ENCODE data around the gene PCSK5. TPM values are rescaled to one million over a fixed set of nuclear protein-coding genes. Genes with fewer than 3 reads are reported as not detected.
"Not testable (repeated sequence)": the region's sequence is repeated elsewhere in the genome, so short reads cannot be mapped to it uniquely, and the experiment has no call there.

PCSK5 gene
- total RNA-seq, 1 donor from 2014 or later = 18.3 TPM

GRCh38 chr9:76302947-76303550 is 412.6 kb downstream of the PCSK5 start:
- Mint-ChIP-seq H3K36me3 (ENCODE audit: unreplicated experiment) (no peaks in the 10 kb centered on the region), H3K27me3 (ENCODE audit: unreplicated experiment) (peaks cover 9% of the 10 kb centered on the region), H3K9me3 (ENCODE audit: unreplicated experiment) (no peaks in the 10 kb centered on the region), H3K4me3 (ENCODE audit: unreplicated experiment) (no peak overlapping the region), H3K4me1 (ENCODE audit: unreplicated experiment) (no peaks in the 10 kb centered on the region), H3K27ac (ENCODE audit: unreplicated experiment) (no peak overlapping the region)
- peak; percentile 71 for TF ChIP-seq CTCF (IDR thresholded peaks at IDR 0.05)
- no peak for DNase-seq (ENCODE audit: extremely low spot score, unreplicated experiment)

GRCh38 chr9:76307047-76307446 is 416.6 kb downstream of the PCSK5 start:
- DNase-seq (ENCODE audit: extremely low spot score, unreplicated experiment); H3K9me3 Mint-ChIP-seq (ENCODE audit: unreplicated experiment); H3K4me1 Mint-ChIP-seq (ENCODE audit: unreplicated experiment); H3K27ac Mint-ChIP-seq (ENCODE audit: unreplicated experiment); H3K36me3 Mint-ChIP-seq (ENCODE audit: unreplicated experiment); H3K4me3 Mint-ChIP-seq (ENCODE audit: unreplicated experiment): not testable (repeated sequence)
- TF ChIP-seq CTCF (IDR thresholded peaks at IDR 0.05) = peak; percentile 6
- H3K27me3 Mint-ChIP-seq (ENCODE audit: unreplicated experiment) = peaks cover 19% of the 10 kb centered on the region

- H3K27me3 Mint-ChIP-seq (ENCODE audit: unreplicated experiment) = peaks cover 19% of the 10 kb centered on the region
- TF ChIP-seq CTCF (IDR thresholded peaks at IDR 0.05) = no peak
- no peak overlapping the region for H3K4me3 Mint-ChIP-seq (ENCODE audit: unreplicated experiment)
- no peaks in the 10 kb centered on the region for H3K36me3 Mint-ChIP-seq (ENCODE audit: unreplicated experiment)
- DNase-seq (ENCODE audit: extremely low spot score, unreplicated experiment) = no peak
- no peaks in the 10 kb centered on the region for H3K4me1 Mint-ChIP-seq (ENCODE audit: unreplicated experiment)
- no peaks in the 10 kb centered on the region for H3K9me3 Mint-ChIP-seq (ENCODE audit: unreplicated experiment)
- no peak overlapping the region for H3K27ac Mint-ChIP-seq (ENCODE audit: unreplicated experiment)
Measured at GRCh38 chr9:76310577-76310976, 420.1 kb downstream of the PCSK5 start.

GRCh38 chr9:76310991-76311390 is 420.5 kb downstream of the PCSK5 start:
- Mint-ChIP-seq H3K27me3 (ENCODE audit: unreplicated experiment) (peaks cover 19% of the 10 kb centered on the region), H3K9me3 (ENCODE audit: unreplicated experiment) (no peaks in the 10 kb centered on the region), H3K4me3 (ENCODE audit: unreplicated experiment) (no peak overlapping the region), H3K36me3 (ENCODE audit: unreplicated experiment) (no peaks in the 10 kb centered on the region), H3K27ac (ENCODE audit: unreplicated experiment) (no peak overlapping the region), H3K4me1 (ENCODE audit: unreplicated experiment) (no peaks in the 10 kb centered on the region)
- DNase-seq (ENCODE audit: extremely low spot score, unreplicated experiment) = no peak
- TF ChIP-seq CTCF (IDR thresholded peaks at IDR 0.05) = no peak

- Mint-ChIP-seq H3K4me1 (ENCODE audit: unreplicated experiment) (no peaks in the 10 kb centered on the region), H3K27me3 (ENCODE audit: unreplicated experiment) (peaks cover 19% of the 10 kb centered on the region), H3K36me3 (ENCODE audit: unreplicated experiment) (no peaks in the 10 kb centered on the region), H3K4me3 (ENCODE audit: unreplicated experiment) (no peak overlapping the region), H3K9me3 (ENCODE audit: unreplicated experiment) (no peaks in the 10 kb centered on the region), H3K27ac (ENCODE audit: unreplicated experiment) (no peak overlapping the region)
- TF ChIP-seq CTCF (IDR thresholded peaks at IDR 0.05) = no peak
- no peak for DNase-seq (ENCODE audit: extremely low spot score, unreplicated experiment)
Measured at GRCh38 chr9:76311537-76311936, 421.1 kb downstream of the PCSK5 start.
